Keratinocyte (primary cell): ENCODE measurements around the gene CSF3.

Experiments used
- EZH2 ChIP-seq: IDR thresholded peaks from one replicate; pipeline ENCODE4 v1.6.1; 2012; ENCODE audit warnings: inconsistent platforms, mild to moderate bottlenecking, low read length, moderate library complexity
- TF ChIP-seq, protein P1 (sequence below), 3 experiments: IDR thresholded peaks in 1 of 3; conservative IDR thresholded peaks in 1 of 3; optimal IDR thresholded peaks in 1 of 3; 2 replicates in 2 of 3; 3 replicates in 1 of 3; pipeline versions ENCODE3 to v1.5.1; 2011; ENCODE audit warnings: low read length in 3 of 3, mild to moderate bottlenecking in 3 of 3, moderate library complexity in 2 of 3, control low read depth in 1 of 3, inconsistent platforms in 1 of 3; ENCODE audit not compliant: insufficient read depth in 2 of 3; ENCODE audit errors: extremely low read depth in 1 of 3

DNA sequence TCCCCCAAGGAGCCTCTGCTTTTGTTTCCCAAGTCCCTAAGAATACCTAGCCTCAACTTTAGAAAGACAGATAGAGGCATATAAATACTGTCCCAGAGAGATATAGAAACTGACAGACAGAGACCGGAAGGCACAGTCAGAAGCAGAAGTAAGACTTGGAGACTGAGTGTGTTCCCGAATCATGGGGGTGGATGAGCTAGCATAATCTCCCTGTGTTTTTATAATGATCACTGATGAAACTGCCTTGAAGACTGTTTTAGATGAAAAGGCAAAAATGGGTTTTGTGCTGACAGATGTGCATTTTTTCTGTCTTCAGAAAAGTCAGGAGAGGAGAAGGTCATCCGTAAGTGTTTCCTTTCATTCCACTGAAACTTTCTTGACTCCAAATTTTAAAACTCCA lies 43.0 kb upstream of the CSF3 start:
- TF ChIP-seq, protein P1, sequence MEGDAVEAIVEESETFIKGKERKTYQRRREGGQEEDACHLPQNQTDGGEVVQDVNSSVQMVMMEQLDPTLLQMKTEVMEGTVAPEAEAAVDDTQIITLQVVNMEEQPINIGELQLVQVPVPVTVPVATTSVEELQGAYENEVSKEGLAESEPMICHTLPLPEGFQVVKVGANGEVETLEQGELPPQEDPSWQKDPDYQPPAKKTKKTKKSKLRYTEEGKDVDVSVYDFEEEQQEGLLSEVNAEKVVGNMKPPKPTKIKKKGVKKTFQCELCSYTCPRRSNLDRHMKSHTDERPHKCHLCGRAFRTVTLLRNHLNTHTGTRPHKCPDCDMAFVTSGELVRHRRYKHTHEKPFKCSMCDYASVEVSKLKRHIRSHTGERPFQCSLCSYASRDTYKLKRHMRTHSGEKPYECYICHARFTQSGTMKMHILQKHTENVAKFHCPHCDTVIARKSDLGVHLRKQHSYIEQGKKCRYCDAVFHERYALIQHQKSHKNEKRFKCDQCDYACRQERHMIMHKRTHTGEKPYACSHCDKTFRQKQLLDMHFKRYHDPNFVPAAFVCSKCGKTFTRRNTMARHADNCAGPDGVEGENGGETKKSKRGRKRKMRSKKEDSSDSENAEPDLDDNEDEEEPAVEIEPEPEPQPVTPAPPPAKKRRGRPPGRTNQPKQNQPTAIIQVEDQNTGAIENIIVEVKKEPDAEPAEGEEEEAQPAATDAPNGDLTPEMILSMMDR (optimal IDR thresholded peaks at IDR 0.05 in 1 of 3, IDR thresholded peaks at IDR 0.05 in 1 of 3, conservative IDR thresholded peaks at IDR 0.05 in 1 of 3; ENCODE audit: extremely low read depth in 1 of 3, insufficient read depth in 2 of 3, low read length in 3 of 3): no peak
- no peak for TF ChIP-seq EZH2
